HG03558 (cell line): ENCODE data around the gene CAPN5.

Experiments used
- ATAC-seq: cut with Tn5 transposase; IDR thresholded peaks from one replicate; pipeline ENCODE4 v1.9.1; 2021; ENCODE audit warnings: moderate number of reproducible peaks; ENCODE audit not compliant: unreplicated experiment; ENCODE audit errors: extremely low read depth

The CAPN5 gene

GRCh38 chr11:77081381-77081851, 14.6 kb downstream of the CAPN5 start:
- ATAC-seq: no peak

- ATAC-seq: no peak
These were observed 15.4 kb downstream of the CAPN5 start for GRCh38 chr11:77081976-77082836.

GRCh38 chr11:77082838-77083565, 16.2 kb downstream of the CAPN5 start:
- no peak for ATAC-seq

- ATAC-seq: no peak
These were observed 16.9 kb downstream of the CAPN5 start for GRCh38 chr11:77083566-77084245.

- ATAC-seq: no peak
These were observed 17.9 kb downstream of the CAPN5 start for GRCh38 chr11:77084581-77085191.

GRCh38 chr11:77085652-77086051, 18.9 kb downstream of the CAPN5 start:
- no peak for ATAC-seq

GRCh38 chr11:77086521-77087472, 20.0 kb downstream of the CAPN5 start:
- ATAC-seq: no peak

GRCh38 chr11:77087723-77088225, 21.0 kb downstream of the CAPN5 start:
- ATAC-seq: no peak

GRCh38 chr11:77088236-77089003, 21.6 kb downstream of the CAPN5 start:
- no peak for ATAC-seq

GRCh38 chr11:77089004-77089545, 22.3 kb downstream of the CAPN5 start:
- no peak for ATAC-seq

- ATAC-seq: no peak
These were observed 23.2 kb downstream of the CAPN5 start for GRCh38 chr11:77090046-77090372.

- ATAC-seq: no peak
These were observed 23.8 kb downstream of the CAPN5 start for GRCh38 chr11:77090373-77091111.

- no peak for ATAC-seq
These were observed 24.6 kb downstream of the CAPN5 start for GRCh38 chr11:77091146-77091940.

- no peak for ATAC-seq
These were observed 25.6 kb downstream of the CAPN5 start for GRCh38 chr11:77092382-77092781.

- no peak for ATAC-seq
These were observed 26.5 kb downstream of the CAPN5 start for GRCh38 chr11:77093056-77093891.
